ENCODE data around the gene IGHMBP2. TPM values are rescaled to one million over a fixed set of nuclear protein-coding genes. Genes with fewer than 3 reads are reported as not detected.
"Not testable (repeated sequence)": the region's sequence is repeated elsewhere in the genome, so short reads cannot be mapped to it uniquely, and the experiment has no call there.

IGHMBP2 gene
- total RNA-seq = 10 to 100 TPM in 3 of 6 donors, 1 to 10 TPM in 3; 8.5 to 13.3 (median 10.7) TPM
- 10 to 100 TPM; 33.0 to 41.3 TPM for polyA plus RNA-seq

DNA sequence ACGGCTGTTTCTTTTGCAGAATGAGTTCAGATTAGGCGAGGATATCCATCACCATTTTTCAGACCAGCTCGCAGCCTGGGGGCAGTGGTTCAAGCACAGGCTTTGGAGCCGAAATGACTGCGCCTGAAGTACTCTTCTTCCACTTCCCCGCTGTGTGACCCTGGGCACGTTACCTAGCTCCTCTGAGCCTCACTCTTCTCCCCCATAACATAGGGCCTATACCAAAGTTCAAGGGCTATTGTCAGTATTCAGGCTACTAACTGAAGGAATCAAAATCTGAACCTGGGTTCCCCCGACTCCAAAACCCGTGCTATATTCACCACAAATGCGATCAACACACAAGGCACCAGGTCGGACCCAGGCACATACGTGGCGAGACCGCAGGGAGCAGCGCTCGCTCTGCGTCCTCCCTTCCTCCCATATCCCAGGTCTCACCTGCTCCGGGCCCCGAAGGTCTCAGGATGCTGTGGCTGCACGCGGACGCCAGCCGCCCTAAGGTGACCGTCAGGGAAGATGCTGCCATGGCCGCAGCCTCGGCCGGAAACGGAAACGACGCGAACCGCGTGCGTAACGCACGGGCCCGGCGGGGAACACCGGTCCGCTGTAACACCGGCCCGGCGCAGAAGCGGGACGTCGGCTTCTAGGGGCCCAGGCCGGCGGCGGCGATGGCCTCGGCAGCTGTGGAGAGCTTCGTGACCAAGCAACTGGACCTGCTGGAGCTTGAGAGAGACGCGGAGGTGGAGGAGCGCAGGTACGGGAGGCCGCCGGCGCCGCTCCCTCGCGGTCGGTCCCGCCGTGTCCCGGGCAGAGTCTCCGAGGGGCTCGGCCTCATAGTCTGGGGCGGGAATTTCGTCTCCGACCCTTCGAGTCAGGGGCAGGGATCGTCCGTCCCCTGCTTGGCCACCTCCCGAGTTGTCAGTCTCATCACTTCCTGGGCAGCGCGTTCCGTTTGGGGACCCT lies at the start of gene IGHMBP2, which contains the start of gene MRPL21:
IGHMBP2 (plus strand) TSS at position 604 of the 960 bp plus-strand sequence; CDS start at position 666, 62 bp downstream.
MRPL21 (minus strand) TSS at position 545 of the 960 bp plus-strand sequence; CDS start at position 523, 22 bp downstream.
- H3K4me3 ChIP-seq = peak within 1 kb of the TSS; percentile 86 to 91 (median 88)
- TF ChIP-seq, protein P1, sequence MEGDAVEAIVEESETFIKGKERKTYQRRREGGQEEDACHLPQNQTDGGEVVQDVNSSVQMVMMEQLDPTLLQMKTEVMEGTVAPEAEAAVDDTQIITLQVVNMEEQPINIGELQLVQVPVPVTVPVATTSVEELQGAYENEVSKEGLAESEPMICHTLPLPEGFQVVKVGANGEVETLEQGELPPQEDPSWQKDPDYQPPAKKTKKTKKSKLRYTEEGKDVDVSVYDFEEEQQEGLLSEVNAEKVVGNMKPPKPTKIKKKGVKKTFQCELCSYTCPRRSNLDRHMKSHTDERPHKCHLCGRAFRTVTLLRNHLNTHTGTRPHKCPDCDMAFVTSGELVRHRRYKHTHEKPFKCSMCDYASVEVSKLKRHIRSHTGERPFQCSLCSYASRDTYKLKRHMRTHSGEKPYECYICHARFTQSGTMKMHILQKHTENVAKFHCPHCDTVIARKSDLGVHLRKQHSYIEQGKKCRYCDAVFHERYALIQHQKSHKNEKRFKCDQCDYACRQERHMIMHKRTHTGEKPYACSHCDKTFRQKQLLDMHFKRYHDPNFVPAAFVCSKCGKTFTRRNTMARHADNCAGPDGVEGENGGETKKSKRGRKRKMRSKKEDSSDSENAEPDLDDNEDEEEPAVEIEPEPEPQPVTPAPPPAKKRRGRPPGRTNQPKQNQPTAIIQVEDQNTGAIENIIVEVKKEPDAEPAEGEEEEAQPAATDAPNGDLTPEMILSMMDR (IDR thresholded peaks at IDR 0.05) = no peak
- peaks cover 0 to 11% (median 0%) of the 10 kb centered on the region in 3 donors for H3K36me3 ChIP-seq
- H3K9me3 ChIP-seq = no peaks in the 10 kb centered on the region
- DNase-seq = peak; percentile 74 to 95 (median 85)
- no peak for FAIRE-seq
- ATAC-seq = peak; percentile 98 to 100 (median 100)
- peak within 1 kb of the TSS; percentile 55 to 74 (median 64) for H3K27ac ChIP-seq
- 0% methylated on average over 67 to 78 of the region's 78 CpGs for WGBS, 2 donors
- peaks cover 6 to 16% (median 8%) of the 10 kb centered on the region in 3 donors for H3K4me1 ChIP-seq
- H3K27me3 ChIP-seq = no peaks in the 10 kb centered on the region
- intact Hi-C loops (cut with DNase I) = no loop called here

DNA sequence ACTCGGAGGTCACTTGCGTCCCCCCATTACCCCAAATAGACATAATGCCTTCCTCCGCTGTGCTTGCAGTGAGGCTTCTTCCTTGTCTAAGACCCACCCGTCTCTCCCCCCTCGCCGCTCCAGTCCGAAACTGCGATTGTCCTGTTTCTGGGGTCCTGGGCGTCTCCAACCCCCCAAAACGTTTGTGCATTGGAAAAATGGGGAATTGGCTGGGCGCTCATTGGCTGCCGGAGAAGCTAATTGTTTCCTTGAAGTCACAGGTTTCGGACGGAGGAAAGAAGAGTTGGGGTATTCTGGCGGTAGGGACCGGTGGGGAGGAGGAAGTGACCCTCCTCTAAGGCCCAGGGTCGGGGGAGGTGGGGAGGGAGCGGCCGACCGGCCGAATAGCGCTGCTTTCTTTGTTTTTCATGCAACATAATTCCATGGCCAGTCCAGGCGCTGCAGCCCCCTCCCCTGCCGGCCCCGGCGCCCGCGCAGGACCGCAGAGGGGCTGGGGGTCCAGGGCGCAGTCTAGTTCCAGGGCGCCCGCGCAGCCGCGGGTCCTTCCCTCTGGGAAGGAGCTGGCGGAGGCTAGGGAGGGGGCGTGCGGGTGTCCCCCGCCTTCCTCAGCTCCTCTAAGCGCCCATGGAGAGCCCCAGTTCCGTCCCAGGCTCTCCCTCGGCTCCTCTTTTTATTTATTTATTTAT lies 49.3 kb upstream of the IGHMBP2 start:
- ATAC-seq (peak in 3 of 4 donors; percentile 7 to 19 (median 11)), DNase-seq (no peak), FAIRE-seq (no peak)
- H3K9me3 ChIP-seq = no peaks in the 10 kb centered on the region
- peak overlapping the region in 2 of 4 donors; percentile 39 to 64 for H3K4me3 ChIP-seq
- 23 to 27% methylated on average over 42 of the region's 42 CpGs for WGBS, 2 donors
- no peak overlapping the region for H3K27ac ChIP-seq
- TF ChIP-seq, protein P1 (IDR thresholded peaks at IDR 0.05) = no peak
- intact Hi-C loops (cut with DNase I) = no loop called here
- H3K27me3 ChIP-seq = no peaks in the 10 kb centered on the region
- H3K36me3 ChIP-seq = no peaks in the 10 kb centered on the region
- no peaks in the 10 kb centered on the region for H3K4me1 ChIP-seq

DNA sequence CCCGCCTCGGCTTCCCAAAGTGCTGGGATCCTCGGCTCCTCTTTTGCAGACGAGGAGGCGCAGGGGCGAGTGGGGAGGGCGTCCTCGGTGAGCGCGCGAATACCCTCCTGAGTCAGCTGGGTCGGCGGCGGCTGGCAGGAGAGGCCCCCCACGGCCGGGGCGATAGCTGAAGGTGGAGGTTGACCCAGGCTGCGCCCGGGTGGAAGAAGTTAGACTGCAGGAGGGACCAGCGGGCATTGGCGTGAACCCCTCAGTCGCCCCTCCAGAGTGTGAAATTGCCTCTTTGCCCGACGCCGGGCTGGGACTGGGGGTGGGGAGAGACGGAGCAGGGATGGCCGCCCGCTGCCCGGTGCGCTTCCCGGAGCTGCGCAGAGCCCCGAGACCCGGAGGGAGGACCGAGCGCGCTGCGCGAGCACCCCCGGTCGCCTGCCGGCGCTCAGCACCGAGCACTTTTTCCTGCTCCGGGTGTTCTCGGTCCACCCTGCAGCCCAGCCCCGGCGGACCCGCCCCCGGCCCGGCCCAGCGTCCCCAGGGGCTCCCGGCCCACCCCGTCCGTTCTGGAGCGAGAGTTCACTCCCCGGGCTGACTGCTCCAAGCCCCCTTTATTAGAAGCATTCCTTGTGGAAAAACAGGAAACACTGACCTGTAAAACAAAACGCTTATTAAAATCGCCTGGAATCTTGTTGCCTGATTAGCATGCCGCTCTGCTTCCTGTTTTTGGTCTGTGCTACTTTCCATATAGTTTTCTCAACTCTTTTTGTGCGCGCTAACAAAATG lies 48.3 kb upstream of the IGHMBP2 start:
- intact Hi-C loops (cut with DNase I) = no loop called here
- peak; percentile 49 to 92 (median 84) for ATAC-seq
- H3K9me3 ChIP-seq = no peaks in the 10 kb centered on the region
- FAIRE-seq = no peak
- peak in 3 of 6 donors; percentile 38 to 84 (median 81) for DNase-seq
- peak overlapping the region; percentile 16 to 64 (median 37) for H3K4me3 ChIP-seq
- H3K36me3 ChIP-seq = no peaks in the 10 kb centered on the region
- no peaks in the 10 kb centered on the region for H3K4me1 ChIP-seq
- WGBS, 2 donors = 9 to 11% methylated on average over 45 to 62 of the region's 62 CpGs
- TF ChIP-seq, protein P1 (IDR thresholded peaks at IDR 0.05) = no peak
- peak overlapping the region in 3 of 4 donors; percentile 13 to 54 (median 48) for H3K27ac ChIP-seq
- H3K27me3 ChIP-seq = no peaks in the 10 kb centered on the region

DNA sequence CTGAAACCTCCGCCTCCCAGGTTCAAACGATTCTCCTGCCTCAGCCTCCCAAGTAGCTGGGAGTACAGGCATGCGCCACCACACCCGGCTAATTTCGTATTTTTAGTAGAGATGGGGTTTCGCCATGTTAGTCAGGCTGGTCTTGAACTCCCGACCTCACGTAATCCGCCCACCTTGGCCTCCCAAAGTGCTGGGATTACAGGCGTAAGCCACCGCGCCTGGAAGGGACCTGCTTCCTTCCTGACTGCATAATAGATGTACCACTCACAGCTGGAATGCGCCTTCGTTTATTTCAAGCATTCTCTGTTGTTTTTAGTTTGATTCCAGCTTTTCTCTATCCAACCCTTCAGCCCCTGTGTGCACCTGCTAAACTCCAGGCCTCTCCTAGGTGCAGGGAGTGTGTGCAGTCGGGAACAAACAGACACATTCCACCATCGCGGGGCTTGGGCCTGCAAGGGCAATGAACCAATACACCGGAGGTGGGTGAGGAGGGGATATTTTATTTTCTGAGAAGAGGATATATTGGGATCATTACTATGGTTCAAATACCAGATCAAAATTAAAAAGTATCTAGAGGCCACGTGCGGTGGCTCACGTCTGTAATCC lies 47.2 kb upstream of the IGHMBP2 start:
- H3K36me3 ChIP-seq, H3K9me3 ChIP-seq, FAIRE-seq: not testable (repeated sequence)

More for the DNA sequence above, 47.2 kb upstream of the IGHMBP2 start:
- intact Hi-C loops (cut with DNase I); ATAC-seq; H3K27ac ChIP-seq; H3K27me3 ChIP-seq; DNase-seq; H3K4me1 ChIP-seq; H3K4me3 ChIP-seq: not testable (repeated sequence)
- WGBS, 2 donors = 91 to 92% methylated on average over 21 of the region's 21 CpGs

All from pancreas (tissue), 10 donors.